C4-2B (cell line): Measurements from ENCODE around the gene HLA-DRB1.

Source experiments
- CTCF ChIP-seq: fragments of 450-650 bp; conservative IDR thresholded peaks from 2 replicates; pipeline ENCODE4 v1.5.1; 2017; ENCODE audit warnings: mild to moderate bottlenecking
- ZFX ChIP-seq: fragments of 450-650 bp; IDR thresholded peaks from 2 replicates; pipeline ENCODE4 v1.6.1; 2017

- TF ChIP-seq CTCF (no peak), ZFX (no peak)
Measured at GRCh38 chr6:32608362-32608761, 18.7 kb upstream of the HLA-DRB1 start.
